ENCODE measurements around the gene RAD51B.

The RAD51B gene

DNA sequence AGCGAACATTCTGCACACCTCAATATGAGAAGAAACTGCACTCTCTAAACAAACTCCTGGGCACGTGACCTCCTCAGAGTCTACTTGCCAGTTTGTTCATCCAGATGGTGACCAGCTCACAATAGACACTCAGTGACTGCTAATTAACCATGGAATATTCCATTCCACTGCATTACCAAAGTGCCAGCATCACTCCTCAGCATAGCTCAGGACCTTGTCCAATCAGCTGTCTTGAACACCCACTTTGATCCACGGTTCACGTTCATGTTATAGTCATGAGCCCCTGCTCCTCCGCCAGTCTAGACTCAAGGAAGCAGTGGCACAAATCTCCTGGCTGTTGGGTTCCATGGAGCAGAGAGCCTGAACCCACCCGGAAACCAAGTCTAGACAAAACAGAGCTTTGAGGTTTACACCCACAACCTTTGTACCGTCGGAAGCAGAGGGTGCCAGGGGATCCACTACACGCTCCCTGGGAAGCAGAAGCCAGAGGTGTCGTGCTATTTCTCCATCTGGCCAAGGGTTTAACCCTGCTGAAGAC is 688.0 kb downstream of the RAD51B start:
- Histone ChIP-seq H3K4me1 (ENCODE audit: control insufficient read depth, low read depth, low read length) (peaks cover 6% of the 10 kb centered on the region), H3K79me1 (ENCODE audit: low read length) (no peaks in the 10 kb centered on the region), H2AK5ac (ENCODE audit: low read length) (no peak overlapping the region), H4K5ac (ENCODE audit: low read length) (no peak overlapping the region), H3K79me2 (ENCODE audit: control insufficient read depth, insufficient read depth, low read length) (no peaks in the 10 kb centered on the region), H3K4me2 (ENCODE audit: low read length) (no peak overlapping the region), H3K4ac (ENCODE audit: low read depth, low read length) (no peak overlapping the region), H3K36me3 (ENCODE audit: control insufficient read depth, insufficient read depth, low read length) (no peaks in the 10 kb centered on the region), H3K4me3 (ENCODE audit: low read length) (no peak overlapping the region), H3K9ac (ENCODE audit: low read length) (no peak overlapping the region), H2BK5ac (ENCODE audit: low read length) (no peak overlapping the region), H4K8ac (ENCODE audit: low read depth, low read length) (no peak overlapping the region), H2BK120ac (ENCODE audit: low read depth, low read length) (no peak overlapping the region), H3K18ac (ENCODE audit: low read length) (no peak overlapping the region), H3K23ac (ENCODE audit: low read length) (no peak overlapping the region), H3K56ac (ENCODE audit: low read length) (no peak overlapping the region), H3K27me3 (ENCODE audit: insufficient read depth, low read length, poor library complexity) (no peaks in the 10 kb centered on the region), H2BK15ac (replicated peaks; ENCODE audit: low read depth) (no peak overlapping the region), H3K27ac (ENCODE audit: low read depth, low read length) (no peak overlapping the region)
- no peak for DNase-seq
- no CpG with 5 or more reads among the region's 10 CpGs for WGBS (ENCODE audit: extremely low coverage, insufficient coverage, low lambda C conversion rate)

DNA sequence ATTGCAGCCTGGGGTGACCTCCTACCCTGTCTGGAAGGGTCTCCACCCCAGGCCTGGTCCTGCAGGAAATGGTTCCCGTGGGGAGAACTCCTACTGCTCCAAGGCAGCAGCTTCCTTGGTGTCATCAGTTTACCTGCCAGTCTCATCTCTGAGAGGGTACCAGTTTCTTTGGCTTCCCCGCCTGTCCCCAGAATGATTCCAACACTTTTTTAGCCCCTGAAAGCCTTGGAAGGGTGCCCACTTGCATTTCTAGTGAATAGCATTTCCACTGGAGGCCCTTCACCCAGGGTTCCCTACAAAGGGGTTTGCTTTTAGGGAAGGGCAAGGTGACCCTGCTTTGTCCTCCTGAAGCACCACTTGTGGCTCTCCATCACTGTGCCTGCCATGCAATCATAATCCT is 689.0 kb downstream of the RAD51B start:
- Histone ChIP-seq H3K4ac (ENCODE audit: low read depth, low read length) (no peak overlapping the region), H3K79me1 (ENCODE audit: low read length) (no peaks in the 10 kb centered on the region), H3K4me1 (ENCODE audit: control insufficient read depth, low read depth, low read length) (peaks cover 3% of the 10 kb centered on the region), H2BK120ac (ENCODE audit: low read depth, low read length) (no peak overlapping the region), H2BK15ac (replicated peaks; ENCODE audit: low read depth) (no peak overlapping the region), H4K5ac (ENCODE audit: low read length) (no peak overlapping the region), H3K27me3 (ENCODE audit: insufficient read depth, low read length, poor library complexity) (no peaks in the 10 kb centered on the region), H3K27ac (ENCODE audit: low read depth, low read length) (no peak overlapping the region), H2AK5ac (ENCODE audit: low read length) (no peak overlapping the region), H3K4me3 (ENCODE audit: low read length) (no peak overlapping the region), H3K18ac (ENCODE audit: low read length) (no peak overlapping the region), H3K4me2 (ENCODE audit: low read length) (no peak overlapping the region), H4K8ac (ENCODE audit: low read depth, low read length) (no peak overlapping the region), H3K9ac (ENCODE audit: low read length) (no peak overlapping the region), H2BK5ac (ENCODE audit: low read length) (no peak overlapping the region), H3K56ac (ENCODE audit: low read length) (no peak overlapping the region), H3K36me3 (ENCODE audit: control insufficient read depth, insufficient read depth, low read length) (no peaks in the 10 kb centered on the region), H3K23ac (ENCODE audit: low read length) (no peak overlapping the region), H3K79me2 (ENCODE audit: control insufficient read depth, insufficient read depth, low read length) (no peaks in the 10 kb centered on the region)
- DNase-seq, result no peak
- WGBS (ENCODE audit: extremely low coverage, insufficient coverage, low lambda C conversion rate), result no CpG with 5 or more reads among the region's 2 CpGs

DNA sequence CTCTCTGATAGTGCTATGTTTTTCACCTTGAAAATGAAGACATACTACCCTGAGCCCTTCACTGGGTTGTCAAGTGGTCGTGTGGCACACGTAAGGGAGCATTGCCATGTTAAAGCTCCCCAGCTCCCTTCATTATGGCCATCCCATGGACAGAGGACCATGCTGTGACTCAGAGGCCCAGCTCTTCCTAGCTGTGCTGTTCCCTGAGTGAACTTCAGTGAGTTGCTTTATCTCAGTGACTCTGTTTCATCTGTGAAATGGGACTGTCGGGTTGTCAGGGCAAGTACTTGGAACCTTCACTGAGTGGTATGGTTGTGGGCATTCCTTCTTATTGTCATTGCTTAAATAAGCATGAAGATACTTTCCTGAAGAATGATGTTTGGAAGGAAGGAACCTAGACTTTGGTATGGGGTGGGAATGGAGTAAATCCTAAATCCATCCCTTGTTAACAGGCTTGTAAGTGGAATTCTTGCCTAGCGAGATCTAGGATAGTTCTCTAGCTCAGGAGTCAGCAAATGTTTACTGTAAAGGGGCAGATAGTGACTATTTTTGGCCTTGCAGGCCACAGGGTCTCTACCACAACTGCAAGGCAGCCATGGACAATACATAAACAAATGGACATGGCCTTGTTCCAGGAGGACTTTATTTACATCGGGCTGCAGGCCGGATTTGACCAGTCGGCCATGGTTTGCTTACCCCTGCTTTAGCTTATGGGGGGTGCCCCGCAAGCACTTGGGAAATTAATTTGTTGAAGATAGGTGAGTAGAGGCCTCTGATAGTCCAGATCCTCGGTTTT is 689.8 kb downstream of the RAD51B start:
- Histone ChIP-seq H3K4me1 (ENCODE audit: control insufficient read depth, low read depth, low read length) (peaks cover 3% of the 10 kb centered on the region), H2AK5ac (ENCODE audit: low read length) (no peak overlapping the region), H2BK5ac (ENCODE audit: low read length) (no peak overlapping the region), H4K8ac (ENCODE audit: low read depth, low read length) (no peak overlapping the region), H2BK15ac (replicated peaks; ENCODE audit: low read depth) (no peak overlapping the region), H3K4me3 (ENCODE audit: low read length) (no peak overlapping the region), H3K36me3 (ENCODE audit: control insufficient read depth, insufficient read depth, low read length) (no peaks in the 10 kb centered on the region), H3K9ac (ENCODE audit: low read length) (no peak overlapping the region), H3K27ac (ENCODE audit: low read depth, low read length) (no peak overlapping the region), H2BK120ac (ENCODE audit: low read depth, low read length) (no peak overlapping the region), H4K5ac (ENCODE audit: low read length) (no peak overlapping the region), H3K27me3 (ENCODE audit: insufficient read depth, low read length, poor library complexity) (no peaks in the 10 kb centered on the region), H3K4ac (ENCODE audit: low read depth, low read length) (no peak overlapping the region), H3K56ac (ENCODE audit: low read length) (no peak overlapping the region), H3K79me1 (ENCODE audit: low read length) (no peaks in the 10 kb centered on the region), H3K4me2 (ENCODE audit: low read length) (no peak overlapping the region), H3K18ac (ENCODE audit: low read length) (no peak overlapping the region), H3K23ac (ENCODE audit: low read length) (no peak overlapping the region), H3K79me2 (ENCODE audit: control insufficient read depth, insufficient read depth, low read length) (no peaks in the 10 kb centered on the region)
- no peak for DNase-seq
- no CpG with 5 or more reads among the region's 9 CpGs for WGBS (ENCODE audit: extremely low coverage, insufficient coverage, low lambda C conversion rate)

DNA sequence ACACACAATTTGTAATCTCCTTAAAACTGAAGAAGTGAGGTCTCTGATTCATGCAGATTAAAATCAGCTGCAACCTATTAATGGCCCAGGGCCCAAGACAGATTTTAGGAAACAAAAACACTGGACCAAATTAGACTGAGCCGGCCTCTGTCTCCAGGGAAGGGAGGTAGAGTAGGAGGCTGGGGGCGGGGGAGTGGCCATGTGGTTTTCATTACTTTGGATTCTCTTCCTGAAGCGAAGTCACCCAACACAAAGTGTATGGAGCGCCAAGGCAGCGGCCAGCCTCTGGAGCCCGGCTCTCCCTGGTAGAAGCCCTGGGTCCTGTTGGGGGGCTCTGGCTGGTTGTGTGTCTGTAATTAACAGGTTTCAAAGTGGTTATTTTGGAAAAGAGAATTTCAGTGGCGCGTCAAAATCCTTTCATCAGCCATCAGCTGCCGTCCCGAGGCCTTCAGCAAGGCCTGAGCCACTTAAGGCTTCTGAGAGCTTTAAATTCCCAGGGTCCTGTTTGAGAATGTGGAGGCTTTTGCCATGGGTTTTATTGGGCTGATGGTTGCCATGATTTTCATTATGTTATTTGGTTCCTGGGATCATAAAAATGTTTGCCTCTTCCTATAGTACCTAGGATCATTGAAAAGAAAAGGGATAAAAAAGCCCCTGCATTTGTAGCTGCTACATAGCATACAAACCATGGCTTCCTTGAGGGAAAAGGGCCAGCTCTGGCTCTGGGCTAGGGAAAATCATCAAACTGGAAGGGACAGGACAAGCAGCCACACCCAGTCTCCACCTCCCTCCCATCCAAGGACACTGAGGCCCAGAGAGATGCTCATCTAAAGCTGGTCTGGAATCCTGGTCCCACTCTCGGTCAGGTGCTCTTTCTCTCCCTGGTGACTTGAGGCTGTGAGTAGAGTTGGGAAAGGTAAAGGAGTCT is 690.9 kb downstream of the RAD51B start:
- Histone ChIP-seq H2BK15ac (replicated peaks; ENCODE audit: low read depth) (no peak overlapping the region), H2BK120ac (ENCODE audit: low read depth, low read length) (no peak overlapping the region), H3K27me3 (ENCODE audit: insufficient read depth, low read length, poor library complexity) (no peaks in the 10 kb centered on the region), H3K4ac (ENCODE audit: low read depth, low read length) (no peak overlapping the region), H3K79me1 (ENCODE audit: low read length) (no peaks in the 10 kb centered on the region), H3K27ac (ENCODE audit: low read depth, low read length) (no peak overlapping the region), H3K36me3 (ENCODE audit: control insufficient read depth, insufficient read depth, low read length) (no peaks in the 10 kb centered on the region), H3K4me2 (ENCODE audit: low read length) (no peak overlapping the region), H3K23ac (ENCODE audit: low read length) (no peak overlapping the region), H3K56ac (ENCODE audit: low read length) (no peak overlapping the region), H3K4me1 (ENCODE audit: control insufficient read depth, low read depth, low read length) (no peaks in the 10 kb centered on the region), H4K8ac (ENCODE audit: low read depth, low read length) (no peak overlapping the region), H2AK5ac (ENCODE audit: low read length) (no peak overlapping the region), H3K9ac (ENCODE audit: low read length) (no peak overlapping the region), H2BK5ac (ENCODE audit: low read length) (no peak overlapping the region), H3K18ac (ENCODE audit: low read length) (no peak overlapping the region), H4K5ac (ENCODE audit: low read length) (no peak overlapping the region), H3K79me2 (ENCODE audit: control insufficient read depth, insufficient read depth, low read length) (no peaks in the 10 kb centered on the region), H3K4me3 (ENCODE audit: low read length) (no peak overlapping the region)
- DNase-seq, result no peak
- no CpG with 5 or more reads among the region's 11 CpGs for WGBS (ENCODE audit: extremely low coverage, insufficient coverage, low lambda C conversion rate)

DNA sequence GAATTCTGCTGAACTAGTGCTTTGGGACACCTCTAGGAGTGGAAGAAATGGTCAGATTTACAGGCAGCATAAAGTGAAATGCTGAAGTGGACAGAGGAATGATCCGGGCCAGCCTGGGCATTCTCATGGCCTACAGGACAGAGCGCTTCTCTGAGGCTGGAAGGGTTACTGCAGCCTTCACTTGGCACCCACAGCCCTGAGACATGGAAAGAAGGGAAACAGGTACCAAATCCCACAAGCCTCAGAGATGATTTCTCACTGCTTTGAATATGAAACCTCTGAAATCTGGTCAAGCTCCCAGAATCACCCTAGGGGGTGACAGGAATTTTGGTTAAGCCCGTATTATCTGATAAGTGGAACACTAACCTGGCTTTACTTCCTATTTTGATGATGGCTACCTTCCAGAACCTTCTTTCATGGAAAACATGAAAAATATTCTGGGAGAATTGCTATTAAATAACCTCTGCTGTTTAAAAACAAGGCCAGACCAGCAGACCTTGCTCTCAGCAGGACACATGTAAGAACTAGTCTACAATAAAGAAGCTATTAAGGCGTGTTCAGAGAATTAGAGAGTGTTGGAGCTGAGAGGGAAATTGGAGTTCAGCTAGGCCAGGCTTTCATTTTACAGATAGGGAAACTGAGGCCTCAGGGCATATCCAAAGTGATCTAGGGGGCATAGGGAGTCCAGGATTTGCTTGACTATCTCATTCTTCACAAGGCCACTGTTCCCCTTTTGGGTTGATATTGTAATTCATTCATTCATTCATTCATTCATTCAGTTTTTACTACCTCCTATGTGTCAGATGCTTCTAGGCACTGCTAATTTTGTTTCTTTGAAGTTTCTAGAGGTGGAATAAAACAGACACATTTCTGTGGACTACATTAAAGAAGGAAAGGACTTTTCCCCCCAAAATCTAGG is 691.8 kb downstream of the RAD51B start:
- no peak overlapping the region for H3K23ac ChIP-seq (ENCODE audit: low read length)
- H2BK5ac ChIP-seq (ENCODE audit: low read length), result no peak overlapping the region
- H3K4ac ChIP-seq (ENCODE audit: low read depth, low read length), result no peak overlapping the region
- H3K9ac ChIP-seq (ENCODE audit: low read length), result no peak overlapping the region
- no peak overlapping the region for H3K27ac ChIP-seq (ENCODE audit: low read depth, low read length)
- H2BK15ac ChIP-seq (replicated peaks; ENCODE audit: low read depth), result no peak overlapping the region
- H3K4me3 ChIP-seq (ENCODE audit: low read length), result no peak overlapping the region
- no peak for DNase-seq
- no peak overlapping the region for H3K56ac ChIP-seq (ENCODE audit: low read length)
- no peaks in the 10 kb centered on the region for H3K79me1 ChIP-seq (ENCODE audit: low read length)
- no peak overlapping the region for H4K8ac ChIP-seq (ENCODE audit: low read depth, low read length)
- H3K27me3 ChIP-seq (ENCODE audit: insufficient read depth, low read length, poor library complexity), result no peaks in the 10 kb centered on the region
- H2AK5ac ChIP-seq (ENCODE audit: low read length), result no peak overlapping the region
- no peak overlapping the region for H3K18ac ChIP-seq (ENCODE audit: low read length)
- H4K5ac ChIP-seq (ENCODE audit: low read length), result no peak overlapping the region
- H3K36me3 ChIP-seq (ENCODE audit: control insufficient read depth, insufficient read depth, low read length), result no peaks in the 10 kb centered on the region
- no peaks in the 10 kb centered on the region for H3K79me2 ChIP-seq (ENCODE audit: control insufficient read depth, insufficient read depth, low read length)
- no CpG with 5 or more reads among the region's 4 CpGs for WGBS (ENCODE audit: extremely low coverage, insufficient coverage, low lambda C conversion rate)
- no peaks in the 10 kb centered on the region for H3K4me1 ChIP-seq (ENCODE audit: control insufficient read depth, low read depth, low read length)
- H2BK120ac ChIP-seq (ENCODE audit: low read depth, low read length), result no peak overlapping the region
- H3K4me2 ChIP-seq (ENCODE audit: low read length), result no peak overlapping the region
